A549 (cell line): ENCODE data around the gene S1PR5. TPM values are rescaled to one million over a fixed set of nuclear protein-coding genes. Genes with fewer than 3 reads are reported as not detected.
A peak's percentile ranks its signal among the peaks of the same experiment; 100 is the strongest.

Experiments
- ATAC-seq, 2 experiments: fragments of 200-7000 bp in 1 of 2; fragments of >200 bp in 1 of 2; cut with Nextera tagmentation in 1 of 2; cut with Tn5 transposase in 1 of 2; 3 replicates each; pipeline versions ENCODE4 v1.8.0 to v1.9.1; 2018 to 2020; ENCODE audit warnings: mild to moderate bottlenecking in 1 of 2, moderate library complexity in 1 of 2
- CTCF ChIA-PET: fragments of 300-600 bp; sonication (Branson Sonifier 250); formaldehyde crosslinking; extraction: SDS; loops from one replicate; lab custom pipeline; 2021; ENCODE audit warnings: antibody characterized with exemption, inconsistent platforms; lab: Yijun Ruan, JAX
- POLR2A ChIA-PET: fragments of 350-600 bp; formaldehyde crosslinking; extraction: SDS; loops from one replicate; lab custom pipeline; 2021; ENCODE audit warnings: antibody characterized with exemption, inconsistent platforms; lab: Yijun Ruan, JAX
- DNase-seq, 2 experiments: peaks; one replicate each; pipeline versions ENCODE4 v3.0.0 to v3.0.0-alpha.2; 2011 to 2016; ENCODE audit warnings: low read depth in 1 of 2, low spot score in 1 of 2
- FAIRE-seq: peaks from 2 replicates; lab custom pipeline; 2011; peaks lifted over from hg19 to GRCh38; lab: Jason Lieb, UNC
- H3K27ac ChIP-seq, 2 experiments: fragments of >200 bp; sonication (Bioruptor Twin); formaldehyde crosslinking; 3 replicates each; pipeline ENCODE4 v1.5.1; 2016 to 2017
- H3K4me1 ChIP-seq: fragments of >200 bp; sonication (Bioruptor Twin); formaldehyde crosslinking; 3 replicates; pipeline ENCODE4 v1.6.1; 2016
- H3K4me2 ChIP-seq: fragments of >200 bp; sonication (Bioruptor Twin); formaldehyde crosslinking; 3 replicates; pipeline ENCODE4 v1.6.1; 2016
- H3K4me3 ChIP-seq: fragments of >200 bp; sonication (Bioruptor Twin); formaldehyde crosslinking; 3 replicates; pipeline ENCODE4 v1.5.1; 2016
- H3K9me3 ChIP-seq: fragments of >200 bp; sonication (Bioruptor Twin); formaldehyde crosslinking; 3 replicates; pipeline ENCODE4 v1.6.1; 2016
- ATOH8 ChIP-seq: fragments of 250-450 bp; sonication (Bioruptor Pico); IDR thresholded peaks from 2 replicates; pipeline ENCODE4 v1.5.0; 2020; ENCODE audit warnings: low read depth, mild to moderate bottlenecking, moderate library complexity
- CTCF ChIP-seq: fragments of >200 bp; sonication (Bioruptor Twin); formaldehyde crosslinking; IDR thresholded peaks from 3 replicates; pipeline ENCODE4 v1.5.1; 2016
- FOSL2 ChIP-seq, 2 experiments: fragments of 450-650 bp in 1 of 2; fragments of >200 bp in 1 of 2; sonication (Bioruptor Twin) in 1 of 2; formaldehyde crosslinking; IDR thresholded peaks; 2 replicates each; pipeline versions ENCODE4 v1.5.0 to v1.6.1; 2016 to 2020; ENCODE audit warnings: mild to moderate bottlenecking in 1 of 2, moderate library complexity in 1 of 2
- HMGXB4 ChIP-seq: fragments of 250-450 bp; sonication (Bioruptor Pico); IDR thresholded peaks from 2 replicates; pipeline ENCODE4 v1.5.0; 2021; ENCODE audit warnings: mild to moderate bottlenecking, moderate library complexity, borderline replicate concordance
- JUN ChIP-seq, 2 experiments: fragments of >200 bp; sonication (Bioruptor Twin); formaldehyde crosslinking; IDR thresholded peaks; 2 replicates in 1 of 2; 3 replicates in 1 of 2; pipeline ENCODE4 v1.6.1; 2016 to 2017
- JUNB ChIP-seq: fragments of >200 bp; sonication (Bioruptor Twin); formaldehyde crosslinking; IDR thresholded peaks from 2 replicates; pipeline ENCODE4 v1.6.1; 2016
- KDM1A ChIP-seq: fragments of 200-600 bp; sonication (generic); IDR thresholded peaks from 2 replicates; pipeline ENCODE4 v1.6.1; 2016; ENCODE audit warnings: low read depth, mild to moderate bottlenecking
- KDM5A ChIP-seq: fragments of 200-600 bp; sonication (generic); IDR thresholded peaks from 2 replicates; pipeline ENCODE4 v1.6.1; 2016; ENCODE audit warnings: antibody characterized with exemption, mild to moderate bottlenecking
- MAZ ChIP-seq: fragments of 150-350 bp; IDR thresholded peaks from 2 replicates; pipeline ENCODE4 v1.6.1; 2014; ENCODE audit warnings: antibody characterized with exemption, low read depth, low read length, borderline replicate concordance
- PBX3 ChIP-seq: IDR thresholded peaks from 2 replicates; pipeline ENCODE4 v1.6.1; 2012
- PHF8 ChIP-seq: fragments of 200-600 bp; sonication (generic); IDR thresholded peaks from 2 replicates; pipeline ENCODE4 v1.6.1; 2016; ENCODE audit warnings: low read depth, mild to moderate bottlenecking, antibody characterized with exemption, moderate library complexity, borderline replicate concordance
- POLR2A ChIP-seq: IDR thresholded peaks from 2 replicates; pipeline ENCODE4 v1.6.1; 2012; ENCODE audit warnings: mild to moderate bottlenecking, low read length
- REST ChIP-seq: fragments of 200-600 bp; sonication (generic); IDR thresholded peaks from 2 replicates; pipeline ENCODE4 v1.6.1; 2016; ENCODE audit warnings: antibody characterized with exemption, mild to moderate bottlenecking, moderate library complexity
- SMC3 ChIP-seq: fragments of >200 bp; sonication (Bioruptor Twin); formaldehyde crosslinking; IDR thresholded peaks from 3 replicates; pipeline ENCODE4 v1.6.1; 2018; ENCODE audit warnings: inconsistent platforms
- SREBF2 ChIP-seq: fragments of 450-650 bp; IDR thresholded peaks from 2 replicates; pipeline ENCODE4 v1.6.1; 2014; ENCODE audit warnings: mild to moderate bottlenecking, moderate library complexity
- TFCP2L1 ChIP-seq: fragments of 250-450 bp; sonication (Bioruptor Pico); IDR thresholded peaks from 2 replicates; pipeline ENCODE4 v1.5.0; 2021; ENCODE audit warnings: mild to moderate bottlenecking
- TP53 ChIP-seq: fragments of 250-450 bp; sonication (Bioruptor Pico); IDR thresholded peaks from 2 replicates; pipeline ENCODE4 v1.5.0; 2021; ENCODE audit warnings: mild to moderate bottlenecking, moderate library complexity
- ZFP36 ChIP-seq: fragments of 450-650 bp; IDR thresholded peaks from 2 replicates; pipeline ENCODE4 v1.6.1; 2014; ENCODE audit warnings: borderline replicate concordance; ENCODE audit not compliant: partially characterized antibody
- WGBS: methylation state at CpG from one replicate; pipeline ENCODE4 v1.1.6; 2017; ENCODE audit errors: missing lambda C conversion rate; 5-methylcytosine and 5-hydroxymethylcytosine counted together
- polyA plus RNA-seq, 4 experiments: library from polyadenylated mRNA; depleted of rRNA in 3 of 4; stranded (reverse); fragments of >200 nt; fragmentation: RNase III in 1 of 4; extraction: RNeasy Plus Mini Kit Qiagen cat#74134 plus additional on column Dnase treatment in 1 of 4; gene quantifications; 2 replicates in 3 of 4; 3 replicates in 1 of 4; pipeline ENCODE4 v1.2.3, GENCODE V29; 2011 to 2017

The S1PR5 gene
- polyA plus RNA-seq, 2 of the 4 experiments (the other 2 are of a cell fraction) = 2.1 to 3.8 TPM

GRCh38 chr19:10510301-10510802, 6.9 kb downstream of the S1PR5 start:
- FAIRE-seq (no peak), DNase-seq (peak in 1 of 2 experiments; percentile 28), ATAC-seq (peak; percentile 43 to 68; a peak in 3 of 6 replicates)
- H3K4me1 ChIP-seq = peaks cover 11% of the 10 kb centered on the region; the same call in 2 of the 3 replicates
- peak overlapping the region; percentile 66 for H3K4me2 ChIP-seq
- no peaks in the 10 kb centered on the region for H3K9me3 ChIP-seq
- no peak overlapping the region for H3K4me3 ChIP-seq
- no peak for TF ChIP-seq TFCP2L1 (CRISPR knock-in tag)
- no peak for TF ChIP-seq MAZ
- TF ChIP-seq CTCF = peak; percentile 49
- no peak for TF ChIP-seq KDM1A
- peak; percentile 46 for TF ChIP-seq SMC3
- no peak for TF ChIP-seq ATOH8
- 56% methylated on average over 2 of the region's 15 CpGs for WGBS
- POLR2A ChIA-PET = interaction anchor here (0.5 kb wide), 1 partner anchor 28 kb away, joined by 3 read pairs; no protein-coding TSS in a partner anchor
- H3K27ac ChIP-seq = peak overlapping the region in 1 of 2 experiments; percentile 77; a peak in 2 of 6 replicates
- CTCF ChIA-PET = interaction anchor here (0.6 to 2.6 kb wide), 14 partner anchors 9 to 190 kb away, joined by 3 to 11 read pairs (median 4); partner anchors contain the start of gene QTRT1

GRCh38 chr19:10508707-10509106, 8.5 kb downstream of the S1PR5 start:
- DNase-seq = no peak
- H3K27ac ChIP-seq = no peak overlapping the region
- TF ChIP-seq KDM5A (no peak), ZFP36 (no peak), HMGXB4 (CRISPR knock-in tag) (no peak), TP53 (CRISPR knock-in tag) (no peak), FOSL2 (IDR thresholded peaks at IDR 0.05) (no peak), FOSL2 (CRISPR knock-in tag; IDR thresholded peaks at IDR 0.05) (no peak), JUN (IDR thresholded peaks at IDR 0.05) (no peak), SREBF2 (no peak), REST (no peak), PBX3 (no peak), JUNB (no peak), PHF8 (no peak), POLR2A (no peak)
- TF ChIP-seq, all 56 proteins: peak for 0
- no peak for FAIRE-seq
- no peak for ATAC-seq
- 66% methylated on average over 3 of the region's 3 CpGs for WGBS
- H3K9me3 ChIP-seq = no peaks in the 10 kb centered on the region
- no peak overlapping the region for H3K4me3 ChIP-seq
- peaks cover 11% of the 10 kb centered on the region; the same call in 2 of the 3 replicates for H3K4me1 ChIP-seq
- ChIA-PET POLR2A (interaction anchor here (0.6 kb wide), 1 partner anchor 15 kb away, joined by 6 read pairs; no protein-coding TSS in a partner anchor), CTCF (interaction anchor here (0.6 to 2.6 kb wide), 8 partner anchors 7 to 191 kb away, joined by 3 to 11 read pairs (median 4); partner anchors contain the start of gene QTRT1)
- H3K4me2 ChIP-seq = no peak overlapping the region
